ENCODE measurements around the gene ZNF419. TPM values are rescaled to one million over a fixed set of nuclear protein-coding genes. Genes with fewer than 3 reads are reported as not detected.
"Not testable (repeated sequence)": the region's sequence is repeated elsewhere in the genome, so short reads cannot be mapped to it uniquely, and the experiment has no call there.

ZNF419 gene
- total RNA-seq, 1 donor from 2014 or later, result 2.5 TPM

- DNase-seq (ENCODE audit: low read depth), result no peak
- TF ChIP-seq CTCF (conservative IDR thresholded peaks at IDR 0.05; ENCODE audit: low read depth, low read length), result no peak
- H3K4me3 ChIP-seq (ENCODE audit: low read depth, low read length), result no peak overlapping the region
These were observed 18.6 kb downstream of the ZNF419 start for GRCh38 chr19:57506163-57506562.

GRCh38 chr19:57511484-57511883 lies 23.9 kb downstream of the ZNF419 start:
- no peak for TF ChIP-seq CTCF (conservative IDR thresholded peaks at IDR 0.05; ENCODE audit: low read depth, low read length)
- H3K4me3 ChIP-seq (ENCODE audit: low read depth, low read length), result no peak overlapping the region
- DNase-seq (ENCODE audit: low read depth), result no peak

- no peak for DNase-seq (ENCODE audit: low read depth)
- H3K4me3 ChIP-seq (ENCODE audit: low read depth, low read length), result no peak overlapping the region
- no peak for TF ChIP-seq CTCF (conservative IDR thresholded peaks at IDR 0.05; ENCODE audit: low read depth, low read length)
These were observed 25.3 kb downstream of the ZNF419 start for GRCh38 chr19:57512845-57513244.

- no peak for TF ChIP-seq CTCF (conservative IDR thresholded peaks at IDR 0.05; ENCODE audit: low read depth, low read length)
- H3K4me3 ChIP-seq (ENCODE audit: low read depth, low read length), result no peak overlapping the region
- DNase-seq (ENCODE audit: low read depth), result no peak
These were observed 27.7 kb downstream of the ZNF419 start for GRCh38 chr19:57515255-57515654.

- H3K4me3 ChIP-seq (ENCODE audit: low read depth, low read length); DNase-seq (ENCODE audit: low read depth): not testable (repeated sequence)
These were observed 30.5 kb downstream of the ZNF419 start for GRCh38 chr19:57518021-57518420.

GRCh38 chr19:57527136-57527881 lies 39.8 kb downstream of the ZNF419 start, which contains the start of gene ZNF549:
Gene ZNF549, plus strand, starts transcription at chr19:57527356. Its CDS starts 218 bp downstream, at chr19:57527574.
- TF ChIP-seq CTCF (conservative IDR thresholded peaks at IDR 0.05; ENCODE audit: low read depth, low read length), result no peak
- H3K4me3 ChIP-seq (ENCODE audit: low read depth, low read length), result peak within 1 kb of the TSS; percentile 99
- DNase-seq (ENCODE audit: low read depth), result peak; percentile 43

- DNase-seq (ENCODE audit: low read depth), result no peak
- TF ChIP-seq CTCF (conservative IDR thresholded peaks at IDR 0.05; ENCODE audit: low read depth, low read length), result no peak
- H3K4me3 ChIP-seq (ENCODE audit: low read depth, low read length), result no peak overlapping the region
These were observed 50.5 kb downstream of the ZNF419 start for GRCh38 chr19:57537953-57538547.

Other genes starting within 250 kb of the ZNF419 start
- gene ZNF805, start 247.1 kb upstream of the ZNF419 start, total RNA-seq, result 4.3 and 7.8 TPM in 2 replicates
- gene ZNF460, start 207.3 kb upstream of the ZNF419 start, total RNA-seq, result 17.0 and 30.3 TPM in 2 replicates
- gene ZNF543, start 167.3 kb upstream of the ZNF419 start, total RNA-seq, result 4.2 and 5.7 TPM in 2 replicates
- gene ZNF304, start 136.5 kb upstream of the ZNF419 start, total RNA-seq, result 2.7 and 5.8 TPM in 2 replicates
- 14.8 and 36.2 TPM in 2 replicates for gene TRAPPC2B, start 124.2 kb upstream of the ZNF419 start, total RNA-seq
- 1.3 and 3.4 TPM in 2 replicates for gene ZNF547, start 124.2 kb upstream of the ZNF419 start, total RNA-seq
- gene ZNF548, start 97.9 kb upstream of the ZNF419 start, total RNA-seq, result 4.7 and 6.1 TPM in 2 replicates
- gene ZNF17, start 76.6 kb upstream of the ZNF419 start, total RNA-seq, result 2.5 and 4.6 TPM in 2 replicates
- 8.6 and 16.3 TPM in 2 replicates for gene ZNF749, start 52.4 kb upstream of the ZNF419 start, total RNA-seq
- 0.07 TPM in 1 of 2 replicates, not detected in the other for gene VN1R1, start 30.6 kb upstream of the ZNF419 start, total RNA-seq
- 6.1 and 6.2 TPM in 2 replicates for gene ZNF772, start 10.2 kb upstream of the ZNF419 start, total RNA-seq
- 4.6 and 5.4 TPM in 2 replicates for gene ZNF773, start 12.2 kb downstream of the ZNF419 start, total RNA-seq
- gene ZNF549, start 39.6 kb downstream of the ZNF419 start, total RNA-seq, result 1.7 and 2.4 TPM in 2 replicates
- 1.8 and 4.6 TPM in 2 replicates for gene ZNF550, start 72.1 kb downstream of the ZNF419 start, total RNA-seq
- gene ZNF416, start 91.2 kb downstream of the ZNF419 start, total RNA-seq, result 2.0 and 3.8 TPM in 2 replicates
- 3.6 and 4.8 TPM in 2 replicates for gene ZIK1, start 96.4 kb downstream of the ZNF419 start, total RNA-seq
- 5.4 and 10.3 TPM in 2 replicates for gene ZNF530, start 112.1 kb downstream of the ZNF419 start, total RNA-seq
- 11.9 and 16.8 TPM in 2 replicates for gene ZNF134, start 126.5 kb downstream of the ZNF419 start, total RNA-seq
- 2.7 and 6.6 TPM in 2 replicates for gene ZNF211, start 145.4 kb downstream of the ZNF419 start, total RNA-seq
- gene ZSCAN4, start 181.2 kb downstream of the ZNF419 start, total RNA-seq, result not detected in 2 replicates
- gene ZNF551, start 194.2 kb downstream of the ZNF419 start, total RNA-seq, result 1.8 and 8.0 TPM in 2 replicates
- 1.4 and 2.1 TPM in 2 replicates for gene ZNF154, start 221.5 kb downstream of the ZNF419 start, total RNA-seq
- gene ZNF671, start 239.9 kb downstream of the ZNF419 start, total RNA-seq, result 1.3 and 3.0 TPM in 2 replicates

Data from epithelial cell of proximal tubule (primary cell).